Subcutaneous abdominal adipose tissue (tissue), 5 donors: ENCODE measurements around the gene UBE2Q2.

Source experiments
- H3K27ac ChIP-seq: one replicate; pipeline ENCODE4 v1.7.0; 2013; ENCODE audit warnings: low read depth, mild to moderate bottlenecking, inconsistent platforms, low read length, moderate library complexity
- H3K27me3 ChIP-seq, 5 donors: one replicate each; pipeline ENCODE4 v1.7.0; 2013; ENCODE audit warnings: low read length in 5 of 5, inconsistent platforms in 1 of 5; ENCODE audit not compliant: control insufficient read depth in 5 of 5, insufficient read depth in 4 of 5
- H3K36me3 ChIP-seq, 5 donors: one replicate each; pipeline ENCODE4 v1.7.0; 2013; ENCODE audit warnings: low read length in 5 of 5; ENCODE audit not compliant: control insufficient read depth in 5 of 5, insufficient read depth in 5 of 5
- H3K4me1 ChIP-seq, 5 donors: one replicate each; pipeline ENCODE4 v1.7.0; 2013; ENCODE audit warnings: low read length in 5 of 5, mild to moderate bottlenecking in 3 of 5, moderate library complexity in 1 of 5; ENCODE audit not compliant: control insufficient read depth in 5 of 5, insufficient read depth in 5 of 5
- H3K4me3 ChIP-seq, 5 donors: one replicate each; pipeline ENCODE4 v1.7.0; 2013; ENCODE audit warnings: low read length in 5 of 5, low read depth in 1 of 5
- H3K9ac ChIP-seq, 5 donors: one replicate each; pipeline ENCODE4 v1.7.0; 2013; ENCODE audit warnings: low read length in 5 of 5, mild to moderate bottlenecking in 4 of 5, moderate library complexity in 3 of 5
- H3K9me3 ChIP-seq, 5 donors: one replicate each; pipeline ENCODE4 v1.7.0; 2013; ENCODE audit warnings: low read length in 5 of 5; ENCODE audit not compliant: control insufficient read depth in 5 of 5
- donor health status: healthy.
- donor health status: healthy.
- donor health status: healthy.
- donor health status: healthy.
- donor health status: healthy.

The UBE2Q2 gene

DNA sequence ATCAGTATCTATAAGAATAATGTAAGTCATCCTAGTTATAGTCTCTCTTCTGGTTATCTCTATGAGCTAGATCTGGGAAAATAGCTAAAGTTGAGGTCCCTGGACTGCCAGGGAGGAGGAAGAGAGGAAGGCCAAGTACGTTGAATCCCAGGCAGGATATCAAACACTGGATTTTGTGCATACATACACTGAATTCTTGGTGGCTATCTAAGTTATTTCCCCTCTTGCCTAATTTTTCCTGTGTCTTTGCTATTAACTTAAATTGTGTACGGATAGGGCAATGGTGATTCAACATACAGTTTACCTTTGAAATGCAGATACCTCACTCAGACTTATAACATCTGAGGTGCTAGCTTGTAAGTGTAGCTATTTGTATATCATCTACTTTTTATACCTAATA is 87.6 kb downstream of the UBE2Q2 start:
- Histone ChIP-seq H3K9ac (peak overlapping the region in 1 of 5 donors; percentile 20), H3K27me3 (no peaks in the 10 kb centered on the region), H3K36me3 (peaks cover 30 to 42% (median 36%) of the 10 kb centered on the region in 5 donors), H3K27ac (no peak overlapping the region), H3K4me3 (no peak overlapping the region), H3K4me1 (no peaks in the 10 kb centered on the region), H3K9me3 (no peaks in the 10 kb centered on the region)

DNA sequence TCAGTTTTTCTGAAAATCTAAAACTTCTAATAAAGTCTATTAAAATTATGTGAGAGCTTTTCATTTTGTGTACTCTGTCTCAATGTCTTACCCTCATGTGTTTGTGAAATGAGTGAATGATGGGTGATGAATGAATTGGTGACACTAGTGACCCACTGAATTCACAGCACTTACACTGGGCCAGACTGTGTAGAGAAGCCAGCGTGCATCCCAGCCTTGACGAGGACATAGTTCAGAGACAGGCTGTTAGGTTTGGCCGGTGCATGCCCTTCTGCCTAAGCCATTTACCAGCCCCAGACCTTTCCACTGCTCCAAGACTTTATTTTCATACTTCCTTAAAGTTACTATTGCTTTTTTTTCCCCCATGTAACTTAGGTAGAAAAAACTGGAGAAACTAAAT is 99.2 kb downstream of the UBE2Q2 start:
- H3K9ac ChIP-seq: no peak overlapping the region
- H3K4me3 ChIP-seq: no peak overlapping the region
- no peak overlapping the region for H3K27ac ChIP-seq
- no peaks in the 10 kb centered on the region for H3K9me3 ChIP-seq
- H3K4me1 ChIP-seq: no peaks in the 10 kb centered on the region
- peaks cover 0 to 8% (median 0%) of the 10 kb centered on the region in 5 donors for H3K36me3 ChIP-seq
- H3K27me3 ChIP-seq: peaks cover 0 to 8% (median 2%) of the 10 kb centered on the region in 5 donors

DNA sequence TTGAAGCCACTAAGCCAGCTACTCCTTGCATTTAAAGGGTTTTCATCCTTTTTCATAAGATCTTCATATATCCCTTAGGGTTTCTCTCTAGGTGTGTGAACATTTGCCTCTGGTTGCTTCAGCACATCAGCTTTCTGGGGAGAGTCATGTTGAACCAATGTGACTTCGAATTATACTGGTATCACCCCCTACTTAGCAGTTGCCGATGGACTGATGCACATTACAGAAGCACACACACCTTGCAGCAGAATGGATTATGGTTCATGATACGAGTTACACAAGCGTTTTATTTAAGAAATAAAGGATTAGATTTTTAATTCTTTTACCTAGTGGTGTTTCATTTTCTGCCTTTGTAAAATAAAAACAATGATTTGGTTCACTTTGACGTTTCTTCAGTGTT is 100.0 kb downstream of the UBE2Q2 start:
- Histone ChIP-seq H3K4me3 (no peak overlapping the region), H3K9me3 (no peaks in the 10 kb centered on the region), H3K9ac (no peak overlapping the region), H3K27ac (no peak overlapping the region), H3K27me3 (peaks cover 0 to 8% (median 2%) of the 10 kb centered on the region in 5 donors), H3K4me1 (no peaks in the 10 kb centered on the region), H3K36me3 (peaks cover 0 to 6% (median 0%) of the 10 kb centered on the region in 5 donors)

DNA sequence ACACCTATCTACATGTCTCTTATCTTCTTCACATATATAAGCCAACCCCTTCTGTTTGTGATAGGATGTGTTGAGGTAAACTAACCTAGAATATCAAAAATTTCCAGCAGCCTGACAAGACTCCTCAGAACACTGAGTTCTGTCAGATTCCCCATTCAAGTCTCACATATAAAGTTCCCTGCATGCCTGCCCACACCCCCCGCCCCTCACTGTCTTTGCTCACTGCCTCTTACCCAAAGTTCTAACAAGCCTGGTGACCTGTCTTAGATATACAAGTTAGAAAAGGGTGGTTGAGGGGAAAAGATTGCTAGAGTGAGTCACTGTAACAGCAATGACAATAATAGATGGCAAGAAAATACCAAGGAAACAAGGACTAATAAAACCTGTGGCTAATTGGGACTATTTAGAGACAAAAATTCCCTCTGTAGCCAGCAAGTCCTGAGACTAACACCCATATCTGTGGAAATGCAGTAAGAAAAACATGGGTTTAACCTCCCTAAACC is 100.5 kb downstream of the UBE2Q2 start:
- Histone ChIP-seq H3K4me3 (no peak overlapping the region), H3K9me3 (no peaks in the 10 kb centered on the region), H3K4me1 (no peaks in the 10 kb centered on the region), H3K27me3 (peaks cover 0 to 8% (median 5%) of the 10 kb centered on the region in 5 donors), H3K27ac (no peak overlapping the region), H3K36me3 (peaks cover 0 to 2% (median 0%) of the 10 kb centered on the region in 5 donors), H3K9ac (no peak overlapping the region)

DNA sequence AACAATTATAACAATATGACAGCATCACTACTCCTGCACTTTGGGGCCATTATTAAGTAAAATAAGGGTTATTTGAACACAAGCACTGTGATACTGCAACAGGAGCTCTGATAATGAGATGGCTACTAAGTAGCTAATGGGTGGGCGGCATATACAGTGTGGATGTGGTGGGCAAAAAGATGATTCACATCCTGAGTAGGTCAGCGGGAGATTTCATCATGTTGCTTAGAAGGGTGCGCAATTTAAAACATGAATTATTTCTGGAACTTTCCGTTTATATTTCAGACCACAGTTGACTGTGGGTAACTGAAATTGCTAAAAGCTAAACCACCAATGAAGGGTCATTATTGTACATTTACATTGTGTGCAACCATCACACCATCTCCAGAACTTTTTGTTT is 102.7 kb downstream of the UBE2Q2 start:
- no peak overlapping the region for H3K4me3 ChIP-seq
- H3K4me1 ChIP-seq: no peaks in the 10 kb centered on the region
- H3K9ac ChIP-seq: no peak overlapping the region
- H3K27me3 ChIP-seq: peaks cover 0 to 12% (median 5%) of the 10 kb centered on the region in 5 donors
- no peak overlapping the region for H3K27ac ChIP-seq
- H3K36me3 ChIP-seq: no peaks in the 10 kb centered on the region
- no peaks in the 10 kb centered on the region for H3K9me3 ChIP-seq

DNA sequence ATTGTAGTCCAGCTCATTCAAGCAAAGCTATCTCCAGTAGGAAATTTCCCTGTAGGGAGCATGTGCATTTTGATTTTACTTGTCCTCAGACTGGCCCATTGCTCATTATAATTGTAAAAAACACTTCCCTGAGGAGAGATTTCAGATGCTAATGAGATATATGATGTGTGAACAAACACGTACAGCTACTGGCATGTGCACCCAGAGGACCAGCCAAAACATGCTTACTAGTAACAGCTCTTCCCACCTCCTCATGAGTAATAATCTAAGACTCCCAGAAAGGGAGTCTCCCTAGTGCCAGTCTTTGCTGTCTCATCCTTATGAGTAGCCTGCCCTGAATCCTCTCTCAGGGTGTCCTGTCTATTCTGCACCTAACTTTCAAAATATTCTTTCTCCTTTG is 103.8 kb downstream of the UBE2Q2 start:
- H3K27me3 ChIP-seq: peaks cover 0 to 12% (median 5%) of the 10 kb centered on the region in 5 donors
- H3K27ac ChIP-seq: no peak overlapping the region
- H3K36me3 ChIP-seq: no peaks in the 10 kb centered on the region

DNA sequence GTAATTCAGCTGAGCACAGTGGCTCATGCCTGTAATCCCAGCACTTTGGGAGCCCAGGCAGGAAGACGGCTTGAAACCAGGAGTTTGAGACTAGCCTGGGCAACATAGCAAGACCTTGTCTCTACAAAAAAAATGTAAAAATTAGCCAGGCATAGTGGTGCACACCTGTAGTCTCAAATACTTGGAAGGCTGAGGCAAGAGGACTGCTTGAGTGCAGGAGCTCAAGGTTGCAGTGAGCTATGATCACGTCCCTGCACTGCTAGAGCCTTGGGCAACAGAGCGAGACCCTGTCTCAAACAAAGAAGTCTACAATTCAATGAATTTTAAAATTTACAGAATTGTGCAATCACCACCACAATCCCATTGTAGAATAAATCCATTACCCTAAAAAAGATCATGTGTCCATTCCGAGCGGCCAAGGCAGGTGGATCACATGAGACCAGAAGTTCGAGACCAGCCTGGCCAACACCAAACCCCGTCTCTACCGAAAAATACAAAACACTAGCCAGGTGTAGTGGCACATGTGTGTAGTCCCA is 105.6 kb downstream of the UBE2Q2 start:
- peaks cover 0 to 12% (median 5%) of the 10 kb centered on the region in 5 donors for H3K27me3 ChIP-seq
- no peak overlapping the region for H3K4me3 ChIP-seq
- H3K27ac ChIP-seq: no peak overlapping the region
- no peak overlapping the region for H3K9ac ChIP-seq
- no peaks in the 10 kb centered on the region for H3K36me3 ChIP-seq
- H3K4me1 ChIP-seq: no peaks in the 10 kb centered on the region
- no peaks in the 10 kb centered on the region for H3K9me3 ChIP-seq

More for the DNA sequence above, 103.8 kb downstream of the UBE2Q2 start:
- H3K4me1 ChIP-seq: no peaks in the 10 kb centered on the region
- H3K4me3 ChIP-seq: no peak overlapping the region
- H3K9ac ChIP-seq: no peak overlapping the region
- H3K9me3 ChIP-seq: no peaks in the 10 kb centered on the region
